LNCAP (cell line): ENCODE data around the gene CACNG7.

ENCODE experiments used
- CTCF ChIP-seq: fragments of 450-650 bp; IDR thresholded peaks from 2 replicates; pipeline ENCODE4 v1.5.1; 2017; ENCODE audit warnings: mild to moderate bottlenecking

CACNG7 gene

DNA sequence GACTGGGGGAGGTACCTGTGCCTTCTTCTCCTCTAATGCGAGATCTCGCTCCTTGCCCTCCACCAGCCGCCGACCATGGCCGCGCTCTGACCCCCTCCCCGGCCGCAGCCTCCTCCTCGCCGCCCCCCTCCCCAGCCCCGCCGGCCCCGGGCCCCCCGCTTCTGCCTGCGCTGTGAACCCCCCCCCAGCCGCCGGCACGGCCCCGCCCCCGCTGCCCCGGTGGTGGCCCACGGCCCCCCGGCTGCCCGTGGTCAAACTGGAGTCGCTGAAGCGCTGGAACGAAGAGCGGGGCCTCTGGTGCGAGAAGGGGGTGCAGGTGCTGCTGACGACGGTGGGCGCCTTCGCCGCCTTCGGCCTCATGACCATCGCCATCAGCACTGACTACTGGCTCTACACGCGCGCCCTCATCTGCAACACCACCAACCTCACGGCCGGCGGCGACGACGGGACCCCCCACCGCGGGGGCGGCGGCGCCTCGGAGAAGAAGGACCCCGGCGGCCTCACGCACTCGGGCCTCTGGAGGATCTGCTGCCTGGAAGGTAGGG lies 53.9 kb downstream of the CACNG7 start, which contains the start of gene CACNG8:
Gene CACNG8 (plus strand): TSS at position 51 of the 545 bp plus-strand sequence.
- TF ChIP-seq CTCF: no peak

- TF ChIP-seq CTCF: no peak
Observed at GRCh38 chr19:53965091-53965490, 56.0 kb downstream of the CACNG7 start.

DNA sequence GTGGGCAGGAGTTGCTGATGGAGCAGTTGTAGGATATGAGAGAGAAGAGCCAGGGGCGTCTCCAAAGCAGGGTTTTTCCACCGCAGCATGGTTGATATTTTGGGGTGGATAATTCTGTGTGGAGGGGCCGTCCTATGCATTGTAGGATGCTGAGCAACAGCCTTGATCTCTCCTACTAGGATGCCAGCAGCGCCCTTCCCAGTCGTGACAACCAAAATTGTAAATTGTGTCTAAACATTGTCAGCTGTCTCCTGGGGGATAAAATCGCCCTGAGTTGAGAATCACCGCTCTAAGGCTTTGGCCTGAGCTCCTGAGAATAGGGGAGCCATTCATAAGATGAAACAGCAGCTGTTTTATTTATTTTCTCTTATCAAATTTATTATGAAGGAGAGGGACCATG lies 57.9 kb downstream of the CACNG7 start:
- no peak for TF ChIP-seq CTCF

DNA sequence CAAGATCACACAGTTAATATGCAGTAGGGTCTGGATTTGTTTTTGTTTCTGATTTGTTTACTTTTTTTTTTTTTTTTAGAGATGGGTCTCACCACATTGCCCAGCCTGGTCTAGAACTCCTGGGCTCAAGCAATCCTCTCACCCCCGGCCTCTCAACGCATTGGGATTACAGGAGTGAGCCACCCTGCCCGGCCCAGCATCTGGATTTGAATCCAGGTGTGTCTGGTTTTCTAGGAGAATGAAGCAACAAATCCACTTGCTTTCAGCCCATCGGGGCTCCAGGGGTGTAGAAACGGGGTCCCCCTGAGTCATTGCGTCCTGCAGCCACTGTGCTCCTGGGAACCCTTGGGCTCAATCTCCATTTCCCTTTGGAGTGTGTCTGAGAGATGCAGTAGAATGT lies 60.3 kb downstream of the CACNG7 start:
- TF ChIP-seq CTCF: no peak

DNA sequence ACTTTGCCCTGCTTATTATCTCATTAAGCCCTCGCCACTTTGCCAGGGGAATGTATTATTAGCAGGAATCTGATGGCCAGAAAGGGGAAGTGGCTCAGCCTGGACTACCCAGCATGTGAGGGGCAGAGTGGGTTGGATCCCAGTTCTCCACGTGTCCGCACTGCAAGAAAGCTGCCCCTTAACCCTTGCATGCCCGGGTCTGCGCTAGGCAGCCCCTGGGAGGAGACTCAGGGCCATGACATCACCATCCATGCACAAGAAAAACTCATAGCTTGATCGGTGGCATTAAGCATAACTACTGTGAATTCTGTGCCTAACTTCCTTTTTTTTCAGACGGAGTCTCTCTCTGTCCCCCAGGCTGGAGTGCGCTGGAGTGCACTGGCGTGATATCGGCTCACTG lies 62.6 kb downstream of the CACNG7 start:
- no peak for TF ChIP-seq CTCF

DNA sequence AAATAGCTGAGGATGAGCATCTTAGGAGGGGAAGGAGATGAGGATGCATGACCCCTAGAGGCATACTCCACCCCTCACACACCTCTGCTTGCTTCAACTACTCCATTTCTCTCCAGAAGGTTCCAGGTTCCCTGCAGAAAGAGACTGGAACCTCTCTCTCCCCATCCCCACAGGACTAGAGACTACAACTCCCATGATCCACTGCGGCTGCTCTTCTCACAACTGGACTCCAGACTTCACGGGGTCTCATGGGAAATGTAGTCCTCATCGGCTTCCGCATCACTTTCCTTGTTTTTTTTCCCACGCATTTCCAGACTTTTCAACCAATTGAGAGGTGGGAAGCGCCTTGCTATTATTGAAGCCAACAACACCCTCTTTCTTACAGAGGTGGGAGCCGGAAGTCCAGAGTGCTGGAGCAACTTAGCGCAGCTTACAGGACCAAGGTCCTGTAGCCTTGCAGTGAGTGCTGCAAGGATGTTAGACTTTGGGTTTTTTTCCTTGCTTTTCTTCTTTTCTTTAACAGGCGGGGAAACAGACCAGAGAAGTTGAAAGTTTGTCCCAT lies 68.4 kb downstream of the CACNG7 start:
- TF ChIP-seq CTCF: no peak

DNA sequence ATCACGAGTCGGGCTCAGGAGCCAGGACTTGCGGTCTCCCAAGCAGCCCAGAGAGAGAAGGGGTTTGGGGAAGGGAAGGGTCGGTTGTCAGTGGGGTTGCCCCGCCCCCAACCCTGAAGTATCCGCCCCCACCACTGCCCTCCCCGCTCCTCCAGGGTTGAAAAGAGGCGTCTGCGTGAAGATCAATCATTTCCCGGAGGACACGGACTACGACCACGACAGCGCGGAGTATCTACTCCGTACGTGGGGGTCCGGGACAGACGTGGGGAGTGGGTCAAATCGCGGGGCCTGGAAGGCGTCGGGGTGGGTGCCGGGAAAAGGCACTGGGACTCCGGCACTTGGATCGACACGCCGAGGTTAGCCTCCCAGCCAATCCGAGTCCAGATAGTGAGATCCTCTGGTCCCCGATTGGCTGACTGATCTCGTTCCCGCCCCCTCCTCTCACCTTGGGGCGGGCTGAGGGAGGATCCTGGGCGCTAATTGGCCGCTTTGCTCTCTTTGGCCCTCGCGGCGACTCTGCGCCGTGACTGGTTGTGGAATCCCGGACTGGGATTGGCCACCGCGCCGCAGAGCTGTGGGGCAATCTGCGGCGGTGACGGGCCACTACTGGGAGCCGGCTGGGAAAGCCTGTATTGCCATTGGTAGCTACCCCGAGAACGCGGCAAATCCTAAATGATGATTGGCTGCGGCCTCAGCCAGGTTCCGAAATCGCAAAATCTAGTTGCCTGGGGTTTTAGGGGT lies 69.1 kb downstream of the CACNG7 start:
- no peak for TF ChIP-seq CTCF
